ENCODE results near the gene KPNA4. TPM values are rescaled to one million over a fixed set of nuclear protein-coding genes. Genes with fewer than 3 reads are reported as not detected.

KPNA4 gene
- total RNA-seq, 1 experiment from 2014 or later, result 76.7 TPM

- H2BK120ac ChIP-seq (ENCODE audit: low read depth, low read length, poor library complexity, severe bottlenecking), result no peak overlapping the region
- H3K27me3 Mint-ChIP-seq (ENCODE audit: low read depth), result peaks cover 2% of the 10 kb centered on the region
- H4K20me1 ChIP-seq (ENCODE audit: control insufficient read depth, insufficient read depth, insufficient read length), result no peaks in the 10 kb centered on the region
- H3K79me1 ChIP-seq (ENCODE audit: insufficient read depth, low read depth, low read length, poor library complexity, severe bottlenecking), result no peaks in the 10 kb centered on the region
- no peak overlapping the region for H2BK12ac ChIP-seq (ENCODE audit: insufficient read length, low read depth, low read length)
- H3K27ac Mint-ChIP-seq, result no peak overlapping the region
- no peak overlapping the region for H2AK5ac ChIP-seq (ENCODE audit: insufficient read length, low read length)
- no peak overlapping the region for H3K14ac ChIP-seq (ENCODE audit: insufficient read depth, low read length)
- no peak overlapping the region for H3K27ac ChIP-seq (ENCODE audit: insufficient read length, low read depth, low read length)
- H3K36me3 Mint-ChIP-seq (ENCODE audit: insufficient read depth in 1 of 3, low read depth in 3 of 3), result peaks cover 17 to 30% (median 19%) of the 10 kb centered on the region in 3 experiments
- H3K9me3 Mint-ChIP-seq, result peaks cover 3 to 9% of the 10 kb centered on the region in 2 experiments; a peak in 4 of 5 replicates
- no peaks in the 10 kb centered on the region for H3K27me3 ChIP-seq (ENCODE audit: insufficient read depth, low read length)
- no peak overlapping the region for H3K23ac ChIP-seq (ENCODE audit: insufficient read length, low read depth, low read length)
- H2BK15ac ChIP-seq (ENCODE audit: low read depth, low read length), result no peak overlapping the region
- H3K4me1 Mint-ChIP-seq, result peaks cover 12% of the 10 kb centered on the region in 2 experiments
- H4K5ac ChIP-seq (ENCODE audit: insufficient read length, low read depth, low read length), result no peak overlapping the region
- no peak overlapping the region for H3K18ac ChIP-seq (ENCODE audit: insufficient read length, low read depth, low read length)
- TF ChIP-seq CTCF (conservative IDR thresholded peaks at IDR 0.05), result no peak
- WGBS (ENCODE audit: extremely low coverage, insufficient read length, low lambda C conversion rate), result no CpG with 5 or more reads among the region's 10 CpGs
- no peak overlapping the region for H4K8ac ChIP-seq (replicated peaks; ENCODE audit: insufficient read length, low read depth, low read length)
- H3T11ph ChIP-seq (ENCODE audit: low read length), result no peak overlapping the region
- no peak overlapping the region for H3K4ac ChIP-seq (ENCODE audit: low read depth, low read length)
- H2AFZ ChIP-seq (ENCODE audit: low read length), result no peak overlapping the region
- no peaks in the 10 kb centered on the region for H3K4me1 ChIP-seq (ENCODE audit: insufficient read depth, low read length)
- H3K9ac ChIP-seq (ENCODE audit: extremely low read depth, insufficient read length, low read length), result no peak overlapping the region
- H2BK5ac ChIP-seq (ENCODE audit: insufficient read length, low read length), result no peak overlapping the region
- no peaks in the 10 kb centered on the region for H3K9me3 ChIP-seq (ENCODE audit: control insufficient read depth, low read depth, low read length)
- peaks cover 13% of the 10 kb centered on the region for H3K23me2 ChIP-seq (ENCODE audit: insufficient read length, low read depth, low read length, poor library complexity, severe bottlenecking)
- no peak for DNase-seq
- no peak overlapping the region for H4K91ac ChIP-seq (ENCODE audit: insufficient read length, low read depth, low read length)
- peaks cover 7% of the 10 kb centered on the region; the same call in 1 of the 2 replicates for H3K79me2 ChIP-seq (ENCODE audit: insufficient read depth, low read length)
- no peak overlapping the region for H3K4me3 Mint-ChIP-seq
- no peak overlapping the region for H3K56ac ChIP-seq (ENCODE audit: insufficient read length, low read depth, low read length)
- no peak overlapping the region for H2BK20ac ChIP-seq (ENCODE audit: low read depth, low read length, poor library complexity, severe bottlenecking)
- H3K4me2 ChIP-seq (ENCODE audit: insufficient read depth, insufficient read length, low read length), result no peak overlapping the region
Observed at GRCh38 chr3:160568989-160569388, 3.6 kb upstream of the KPNA4 start.
